ENCODE measurements around the gene SERPINE2. TPM values are rescaled to one million over a fixed set of nuclear protein-coding genes. Genes with fewer than 3 reads are reported as not detected.

SERPINE2 gene
- total RNA-seq, 1 experiment from 2014 or later, result 3.8 TPM

DNA sequence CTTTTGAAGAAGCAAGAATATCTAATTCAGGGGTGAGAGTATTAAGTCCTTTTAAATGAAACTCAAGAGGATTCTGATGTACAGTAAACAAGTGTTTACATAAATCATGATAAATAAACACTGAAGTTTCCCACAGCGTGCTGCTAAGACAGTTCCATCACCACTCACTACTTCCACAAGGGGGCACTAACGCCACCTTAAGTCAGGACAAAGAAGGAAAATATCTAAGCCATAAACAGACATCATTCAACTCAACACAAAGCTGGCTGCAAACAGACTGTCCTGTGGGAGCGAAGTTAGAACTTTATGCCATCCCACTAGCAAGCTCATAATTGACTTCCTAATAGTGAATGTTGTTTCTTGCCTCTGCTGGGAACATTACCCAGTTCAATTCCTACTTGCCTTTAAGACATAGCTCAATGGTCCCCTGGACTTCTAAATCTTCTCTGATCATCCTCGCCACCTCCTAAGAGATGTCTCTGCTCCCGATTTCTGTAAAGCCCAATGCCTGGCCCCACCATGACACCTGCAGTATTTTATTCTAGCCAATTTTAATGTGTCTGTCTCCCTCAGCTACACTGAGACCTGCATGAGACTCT lies 45.4 kb downstream of the SERPINE2 start:
- Histone ChIP-seq H3K4me3 (ENCODE audit: low read depth, low read length) (no peak overlapping the region), H3K27me3 (replicated peaks; ENCODE audit: control insufficient read depth, insufficient read depth, low read length) (no peaks in the 10 kb centered on the region), H3K9me3 (peaks cover 4% of the 10 kb centered on the region; the same call in 1 of the 2 replicates), H3K36me3 (ENCODE audit: control insufficient read depth, insufficient read depth, low read length) (no peaks in the 10 kb centered on the region), H3K4me1 (peaks cover 5% of the 10 kb centered on the region)
- intact Hi-C loops (cut with micrococcal nuclease; ENCODE audit: unreplicated experiment), result loop anchor here (1.0 to 5.0 kb wide), 6 partner anchors 46 to 454 kb away; partner anchors contain the start of gene SERPINE2
- no peaks in the 10 kb centered on the region for H3K27me3 Mint-ChIP-seq (ENCODE audit: insufficient read depth, unreplicated experiment)
- TF ChIP-seq, protein P1, sequence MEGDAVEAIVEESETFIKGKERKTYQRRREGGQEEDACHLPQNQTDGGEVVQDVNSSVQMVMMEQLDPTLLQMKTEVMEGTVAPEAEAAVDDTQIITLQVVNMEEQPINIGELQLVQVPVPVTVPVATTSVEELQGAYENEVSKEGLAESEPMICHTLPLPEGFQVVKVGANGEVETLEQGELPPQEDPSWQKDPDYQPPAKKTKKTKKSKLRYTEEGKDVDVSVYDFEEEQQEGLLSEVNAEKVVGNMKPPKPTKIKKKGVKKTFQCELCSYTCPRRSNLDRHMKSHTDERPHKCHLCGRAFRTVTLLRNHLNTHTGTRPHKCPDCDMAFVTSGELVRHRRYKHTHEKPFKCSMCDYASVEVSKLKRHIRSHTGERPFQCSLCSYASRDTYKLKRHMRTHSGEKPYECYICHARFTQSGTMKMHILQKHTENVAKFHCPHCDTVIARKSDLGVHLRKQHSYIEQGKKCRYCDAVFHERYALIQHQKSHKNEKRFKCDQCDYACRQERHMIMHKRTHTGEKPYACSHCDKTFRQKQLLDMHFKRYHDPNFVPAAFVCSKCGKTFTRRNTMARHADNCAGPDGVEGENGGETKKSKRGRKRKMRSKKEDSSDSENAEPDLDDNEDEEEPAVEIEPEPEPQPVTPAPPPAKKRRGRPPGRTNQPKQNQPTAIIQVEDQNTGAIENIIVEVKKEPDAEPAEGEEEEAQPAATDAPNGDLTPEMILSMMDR (IDR thresholded peaks at IDR 0.05; ENCODE audit: insufficient read depth in 1 of 2, low read depth in 1 of 2, low read length in 1 of 2, severe bottlenecking in 1 of 2, unreplicated experiment in 1 of 2), result peak; percentile 90 to 92
- no TSS peak for BruUV-seq (replicated peaks)
- CTCF ChIA-PET, result interaction anchor here (0.6 to 5.0 kb wide), 17 partner anchors 14 to 375 kb away, joined by 3 to 102 read pairs (median 4); partner anchors contain the start of gene SERPINE2
- no peaks in the 10 kb centered on the region for H3K9me3 Mint-ChIP-seq (ENCODE audit: unreplicated experiment)
- DNase-seq, result peak; percentile 73 to 79
- POLR2A ChIA-PET, result no interaction called here
- H3K27ac Mint-ChIP-seq (ENCODE audit: unreplicated experiment), result no peak overlapping the region
- H3K36me3 Mint-ChIP-seq (ENCODE audit: insufficient read depth, unreplicated experiment), result no peaks in the 10 kb centered on the region
- peaks cover 10% of the 10 kb centered on the region for H3K4me1 Mint-ChIP-seq (ENCODE audit: low read depth, unreplicated experiment)
- H3K4me3 Mint-ChIP-seq (ENCODE audit: unreplicated experiment), result no peak overlapping the region

DNA sequence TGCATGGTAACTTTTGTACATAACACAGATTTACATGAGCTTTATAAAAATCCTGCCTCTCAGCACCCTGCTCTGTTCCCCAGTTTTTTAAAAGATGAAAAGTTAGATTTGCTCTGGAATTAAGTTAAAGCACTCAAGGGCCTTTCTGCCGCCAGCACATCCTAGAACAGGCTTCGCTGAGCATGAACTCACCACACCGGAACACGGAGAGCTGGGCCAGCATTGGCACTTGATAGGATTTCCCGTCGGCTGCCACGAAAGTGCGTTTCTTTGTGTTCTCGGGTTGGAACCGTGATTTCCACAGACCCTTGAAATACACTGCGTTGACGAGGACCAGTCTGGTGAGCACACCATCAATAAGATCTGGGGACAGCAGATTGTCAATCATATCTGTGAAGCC lies 47.5 kb downstream of the SERPINE2 start:
- Mint-ChIP-seq H3K9me3 (ENCODE audit: unreplicated experiment) (no peaks in the 10 kb centered on the region), H3K4me1 (ENCODE audit: low read depth, unreplicated experiment) (peaks cover 10% of the 10 kb centered on the region), H3K36me3 (ENCODE audit: insufficient read depth, unreplicated experiment) (no peaks in the 10 kb centered on the region), H3K27ac (ENCODE audit: unreplicated experiment) (no peak overlapping the region), H3K27me3 (ENCODE audit: insufficient read depth, unreplicated experiment) (peaks cover 9% of the 10 kb centered on the region), H3K4me3 (ENCODE audit: unreplicated experiment) (no peak overlapping the region)
- intact Hi-C loops (cut with micrococcal nuclease; ENCODE audit: unreplicated experiment), result loop anchor here (2.0 to 5.0 kb wide), 2 partner anchors 377 to 456 kb away; no protein-coding TSS in a partner anchor
- Histone ChIP-seq H3K27me3 (replicated peaks; ENCODE audit: control insufficient read depth, insufficient read depth, low read length) (no peaks in the 10 kb centered on the region), H3K36me3 (ENCODE audit: control insufficient read depth, insufficient read depth, low read length) (no peaks in the 10 kb centered on the region), H3K9me3 (peaks cover 4% of the 10 kb centered on the region; the same call in 1 of the 2 replicates), H3K4me3 (ENCODE audit: low read depth, low read length) (no peak overlapping the region), H3K4me1 (peaks cover 5% of the 10 kb centered on the region)
- no TSS peak for BruUV-seq (replicated peaks)
- POLR2A ChIA-PET, result no interaction called here
- CTCF ChIA-PET, result interaction anchor here (3.4 to 5.0 kb wide), 2 partner anchors 292 to 296 kb away, joined by 25 to 102 read pairs; no protein-coding TSS in a partner anchor
- no peak for DNase-seq
- TF ChIP-seq, protein P1 (IDR thresholded peaks at IDR 0.05; ENCODE audit: insufficient read depth in 1 of 2, low read depth in 1 of 2, low read length in 1 of 2, severe bottlenecking in 1 of 2, unreplicated experiment in 1 of 2), result no peak

DNA sequence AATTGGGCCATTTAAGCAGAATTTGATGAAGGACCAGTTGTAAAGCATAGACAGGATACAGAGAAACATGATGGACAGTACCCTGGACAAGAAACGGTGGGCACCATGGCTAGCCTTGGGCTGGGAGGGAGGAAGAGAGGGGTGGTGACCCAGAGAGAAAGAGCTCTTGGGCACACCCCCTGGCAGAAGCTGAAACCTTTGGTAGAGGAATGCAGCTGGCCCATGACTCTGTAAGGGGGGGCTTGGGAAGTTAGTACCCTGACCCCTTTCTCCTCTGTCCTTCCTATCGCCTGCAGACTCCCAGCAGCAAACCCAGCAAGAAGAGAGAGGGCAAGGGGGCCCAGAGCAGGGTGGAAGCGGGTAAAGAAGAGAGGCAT lies 49.2 kb downstream of the SERPINE2 start:
- Histone ChIP-seq H3K27me3 (replicated peaks; ENCODE audit: control insufficient read depth, insufficient read depth, low read length) (no peaks in the 10 kb centered on the region), H3K36me3 (ENCODE audit: control insufficient read depth, insufficient read depth, low read length) (no peaks in the 10 kb centered on the region), H3K9me3 (no peaks in the 10 kb centered on the region), H3K4me3 (ENCODE audit: low read depth, low read length) (no peak overlapping the region), H3K4me1 (peaks cover 5% of the 10 kb centered on the region)
- Mint-ChIP-seq H3K27me3 (ENCODE audit: insufficient read depth, unreplicated experiment) (peaks cover 11% of the 10 kb centered on the region), H3K9me3 (ENCODE audit: unreplicated experiment) (no peaks in the 10 kb centered on the region), H3K4me1 (ENCODE audit: low read depth, unreplicated experiment) (peaks cover 10% of the 10 kb centered on the region), H3K36me3 (ENCODE audit: insufficient read depth, unreplicated experiment) (no peaks in the 10 kb centered on the region), H3K27ac (ENCODE audit: unreplicated experiment) (no peak overlapping the region), H3K4me3 (ENCODE audit: unreplicated experiment) (no peak overlapping the region)
- intact Hi-C loops (cut with micrococcal nuclease; ENCODE audit: unreplicated experiment), result loop anchor here (1.0 to 5.0 kb wide), 4 partner anchors 20 to 457 kb away; no protein-coding TSS in a partner anchor
- no TSS peak for BruUV-seq (replicated peaks)
- CTCF ChIA-PET, result interaction anchor here (0.7 to 2.2 kb wide), 8 partner anchors 17 to 370 kb away, joined by 3 to 36 read pairs (median 6); no protein-coding TSS in a partner anchor
- TF ChIP-seq, protein P1 (IDR thresholded peaks at IDR 0.05; ENCODE audit: insufficient read depth in 1 of 2, low read depth in 1 of 2, low read length in 1 of 2, severe bottlenecking in 1 of 2, unreplicated experiment in 1 of 2), result no peak
- POLR2A ChIA-PET, result no interaction called here
- no peak for DNase-seq
